GM06990 (cell line): Measurements from ENCODE around the gene EEF1E1.

Experiments
- DNase-seq: peaks from one replicate; pipeline ENCODE4 v3.0.0-alpha.2; 2011; ENCODE audit not compliant: insufficient read length; ENCODE audit errors: extremely low read depth
- H3K27me3 ChIP-seq: replicated peaks from 2 replicates; pipeline ENCODE4 v1.6.0; 2011; ENCODE audit warnings: low read length; ENCODE audit not compliant: control insufficient read depth, insufficient read depth
- H3K36me3 ChIP-seq: 2 replicates; pipeline ENCODE4 v1.5.1; 2011; ENCODE audit warnings: low read length; ENCODE audit not compliant: control insufficient read depth, insufficient read depth
- H3K4me3 ChIP-seq: replicated peaks from 2 replicates; pipeline ENCODE4 v1.5.1; 2011; ENCODE audit warnings: low read depth, mild to moderate bottlenecking, control low read depth, low read length
- CTCF ChIP-seq: IDR thresholded peaks from 2 replicates; pipeline ENCODE4 v1.5.1; 2011; ENCODE audit warnings: low read length, control low read depth, mild to moderate bottlenecking, inconsistent platforms; ENCODE audit not compliant: insufficient read depth, poor library complexity, severe bottlenecking

EEF1E1 gene

GRCh38 chr6:8113131-8113654 is 10.8 kb upstream of the EEF1E1 start:
- H3K27me3 ChIP-seq = no peaks in the 10 kb centered on the region
- DNase-seq = no peak
- no peaks in the 10 kb centered on the region for H3K36me3 ChIP-seq
- TF ChIP-seq CTCF = no peak
- H3K4me3 ChIP-seq = no peak overlapping the region

GRCh38 chr6:8110725-8111124 is 8.4 kb upstream of the EEF1E1 start:
- no peak for TF ChIP-seq CTCF
- no peak for DNase-seq
- no peaks in the 10 kb centered on the region for H3K36me3 ChIP-seq
- H3K27me3 ChIP-seq = no peaks in the 10 kb centered on the region
- H3K4me3 ChIP-seq = no peak overlapping the region

GRCh38 chr6:8110117-8110721 is 7.9 kb upstream of the EEF1E1 start:
- Histone ChIP-seq H3K36me3 (no peaks in the 10 kb centered on the region), H3K27me3 (no peaks in the 10 kb centered on the region), H3K4me3 (no peak overlapping the region)
- TF ChIP-seq CTCF = no peak
- DNase-seq = no peak

- Histone ChIP-seq H3K36me3 (no peaks in the 10 kb centered on the region), H3K27me3 (no peaks in the 10 kb centered on the region), H3K4me3 (no peak overlapping the region)
- no peak for TF ChIP-seq CTCF
- DNase-seq = no peak
Observed at GRCh38 chr6:8108759-8109539, 6.6 kb upstream of the EEF1E1 start.

GRCh38 chr6:8108031-8108660 is 5.8 kb upstream of the EEF1E1 start:
- Histone ChIP-seq H3K27me3 (no peaks in the 10 kb centered on the region), H3K36me3 (no peaks in the 10 kb centered on the region), H3K4me3 (no peak overlapping the region)
- no peak for TF ChIP-seq CTCF
- DNase-seq = no peak
